ENCODE data around the gene ZFAND3. TPM values are rescaled to one million over a fixed set of nuclear protein-coding genes. Genes with fewer than 3 reads are reported as not detected.
A peak's percentile ranks its signal among the peaks of the same experiment; 100 is the strongest.

ZFAND3 gene
- total and polyA plus RNA-seq, 2 experiments from 2014 or later, result 36.5 to 50.0 TPM

DNA sequence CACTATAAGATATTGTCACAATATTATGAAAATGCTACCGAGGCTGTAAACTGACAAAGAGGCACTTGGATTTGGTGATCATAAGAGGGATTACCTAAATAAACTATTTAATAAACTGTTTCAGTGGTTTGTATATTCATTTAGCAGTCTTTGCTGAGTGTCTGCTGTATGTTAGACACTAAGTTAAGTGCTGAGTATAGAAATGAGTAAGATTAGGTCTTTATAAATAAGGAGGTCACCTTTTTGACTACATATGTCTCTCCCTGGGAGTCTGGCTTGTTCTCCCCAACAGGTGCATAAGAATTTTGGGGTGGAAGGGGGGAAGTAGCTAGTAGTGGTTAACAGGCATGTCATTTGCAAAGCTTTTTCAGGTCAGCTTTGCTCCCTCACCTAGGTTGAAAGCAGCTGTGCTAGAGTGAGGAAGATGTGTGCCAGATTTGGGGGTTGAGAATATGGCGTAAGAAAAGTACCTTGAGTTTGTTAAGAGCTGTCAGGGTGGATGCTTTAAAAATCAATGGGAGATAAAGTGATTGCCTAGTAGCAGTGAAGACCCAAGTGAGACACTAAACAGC, 246.3 kb downstream of the ZFAND3 start:
- H3K79me2 ChIP-seq, result peaks cover 58% of the 10 kb centered on the region
- no peak for TF ChIP-seq EZH2 (IDR thresholded peaks at IDR 0.05; ENCODE audit: borderline replicate concordance)
- TF ChIP-seq EZH2phosphoT487 (IDR thresholded peaks at IDR 0.05; ENCODE audit: low read depth, severe bottlenecking, unreplicated experiment), result no peak
- TF ChIP-seq, protein P1, sequence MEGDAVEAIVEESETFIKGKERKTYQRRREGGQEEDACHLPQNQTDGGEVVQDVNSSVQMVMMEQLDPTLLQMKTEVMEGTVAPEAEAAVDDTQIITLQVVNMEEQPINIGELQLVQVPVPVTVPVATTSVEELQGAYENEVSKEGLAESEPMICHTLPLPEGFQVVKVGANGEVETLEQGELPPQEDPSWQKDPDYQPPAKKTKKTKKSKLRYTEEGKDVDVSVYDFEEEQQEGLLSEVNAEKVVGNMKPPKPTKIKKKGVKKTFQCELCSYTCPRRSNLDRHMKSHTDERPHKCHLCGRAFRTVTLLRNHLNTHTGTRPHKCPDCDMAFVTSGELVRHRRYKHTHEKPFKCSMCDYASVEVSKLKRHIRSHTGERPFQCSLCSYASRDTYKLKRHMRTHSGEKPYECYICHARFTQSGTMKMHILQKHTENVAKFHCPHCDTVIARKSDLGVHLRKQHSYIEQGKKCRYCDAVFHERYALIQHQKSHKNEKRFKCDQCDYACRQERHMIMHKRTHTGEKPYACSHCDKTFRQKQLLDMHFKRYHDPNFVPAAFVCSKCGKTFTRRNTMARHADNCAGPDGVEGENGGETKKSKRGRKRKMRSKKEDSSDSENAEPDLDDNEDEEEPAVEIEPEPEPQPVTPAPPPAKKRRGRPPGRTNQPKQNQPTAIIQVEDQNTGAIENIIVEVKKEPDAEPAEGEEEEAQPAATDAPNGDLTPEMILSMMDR (IDR thresholded peaks at IDR 0.05; ENCODE audit: poor library complexity), result no peak
- no peaks in the 10 kb centered on the region for H3K27me3 ChIP-seq
- no peak overlapping the region for H2AFZ ChIP-seq
- peaks cover 41% of the 10 kb centered on the region for H4K20me1 ChIP-seq (ENCODE audit: insufficient read depth, poor library complexity, severe bottlenecking)
- H3K9me3 ChIP-seq (ENCODE audit: low read depth), result no peaks in the 10 kb centered on the region
- no peak overlapping the region for H3K4me2 ChIP-seq
- H3K27ac ChIP-seq, result no peak overlapping the region
- H3K36me3 ChIP-seq (replicated peaks; ENCODE audit: insufficient read depth, low read depth), result no peaks in the 10 kb centered on the region
- WGBS (ENCODE audit: low lambda C conversion rate, missing lambda C conversion rate), result 88% methylated on average over 2 of the region's 2 CpGs
- no peaks in the 10 kb centered on the region for H3K9me2 ChIP-seq (replicated peaks; ENCODE audit: insufficient read depth)
- no peak for DNase-seq (ENCODE audit: low spot score)
- H3K4me3 ChIP-seq, result no peak overlapping the region
- H3K4me1 ChIP-seq (ENCODE audit: insufficient read depth), result no peaks in the 10 kb centered on the region

DNA sequence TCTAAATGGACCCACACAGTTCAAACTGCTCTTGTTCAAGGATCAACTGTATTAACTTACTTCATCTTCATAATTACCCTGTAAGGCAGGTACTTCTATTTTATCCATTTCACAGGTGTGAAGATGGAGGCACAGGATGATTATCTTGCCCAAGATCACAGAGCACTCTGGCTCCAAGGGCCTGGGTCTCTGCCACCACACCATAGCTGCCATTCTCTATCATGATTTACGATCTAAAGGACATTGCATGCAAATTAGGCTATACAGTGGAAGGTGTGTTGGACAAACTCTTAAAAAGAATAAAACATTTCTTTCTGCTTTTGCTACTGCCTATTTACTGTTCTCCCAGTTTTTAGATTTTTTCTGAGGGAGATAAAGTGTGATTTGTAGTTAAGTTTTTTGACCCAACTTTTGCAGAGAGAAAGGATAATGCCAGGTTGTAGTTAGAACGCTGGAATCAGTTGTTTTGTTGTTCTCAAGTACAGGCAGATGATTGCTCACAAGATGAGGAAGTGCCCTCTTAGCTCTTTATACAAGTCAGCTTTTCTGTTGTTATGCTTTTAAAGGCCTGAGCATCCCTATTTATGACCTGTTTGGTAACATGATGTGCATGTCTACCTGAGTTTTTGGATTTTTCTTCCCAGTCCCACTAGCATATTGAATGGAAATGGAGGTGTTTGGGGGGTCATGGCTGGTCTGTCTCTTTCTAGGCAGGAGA, 247.9 kb downstream of the ZFAND3 start:
- Histone ChIP-seq H3K4me2 (no peak overlapping the region), H4K20me1 (ENCODE audit: insufficient read depth, poor library complexity, severe bottlenecking) (peaks cover 42% of the 10 kb centered on the region), H3K4me1 (ENCODE audit: insufficient read depth) (no peaks in the 10 kb centered on the region), H3K4me3 (no peak overlapping the region), H3K27me3 (no peaks in the 10 kb centered on the region), H3K36me3 (replicated peaks; ENCODE audit: insufficient read depth, low read depth) (no peaks in the 10 kb centered on the region), H2AFZ (no peak overlapping the region), H3K9me2 (replicated peaks; ENCODE audit: insufficient read depth) (no peaks in the 10 kb centered on the region), H3K9me3 (ENCODE audit: low read depth) (no peaks in the 10 kb centered on the region), H3K27ac (no peak overlapping the region), H3K79me2 (peaks cover 56% of the 10 kb centered on the region)
- WGBS (ENCODE audit: low lambda C conversion rate, missing lambda C conversion rate), result 86% methylated on average over 2 of the region's 2 CpGs
- TF ChIP-seq EZH2phosphoT487 (IDR thresholded peaks at IDR 0.05; ENCODE audit: low read depth, severe bottlenecking, unreplicated experiment) (no peak), EZH2 (IDR thresholded peaks at IDR 0.05; ENCODE audit: borderline replicate concordance) (no peak)
- TF ChIP-seq, protein P1 (IDR thresholded peaks at IDR 0.05; ENCODE audit: poor library complexity), result no peak
- DNase-seq (ENCODE audit: low spot score), result no peak

DNA sequence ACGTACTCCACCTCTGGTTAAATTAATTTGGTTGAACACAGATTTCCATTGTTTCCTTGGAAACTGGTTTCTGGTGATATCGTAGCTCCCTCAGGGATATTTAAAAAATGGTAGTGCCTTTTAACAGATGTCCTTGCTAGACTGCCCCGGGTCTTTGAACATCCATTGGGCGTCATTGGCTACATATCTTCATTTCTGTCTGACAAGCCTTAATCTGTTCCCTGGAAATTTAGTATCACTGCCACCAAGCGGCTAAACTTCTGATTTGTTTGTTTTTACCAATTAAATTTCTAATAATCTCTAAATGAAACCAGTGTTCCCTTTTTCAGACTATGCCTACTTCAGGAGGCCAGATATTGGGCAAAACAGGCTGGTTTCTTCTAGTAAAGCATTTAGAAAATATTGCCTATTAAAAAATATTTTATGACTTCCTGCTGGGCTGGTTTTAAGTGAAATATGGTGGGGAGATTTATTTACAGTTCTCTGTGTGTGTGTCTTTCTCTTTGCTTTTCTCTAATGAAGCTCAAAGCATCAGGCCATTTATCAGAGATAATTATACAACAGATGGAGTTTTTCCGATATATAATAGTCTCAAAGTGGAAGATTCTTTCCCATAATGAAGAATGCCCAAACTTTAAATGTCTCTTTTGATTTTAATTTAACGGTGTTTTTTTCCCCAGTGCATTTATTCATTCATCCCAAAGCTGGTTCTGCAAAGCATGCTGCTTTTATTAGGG, 249.5 kb downstream of the ZFAND3 start:
- peaks cover 61% of the 10 kb centered on the region for H3K79me2 ChIP-seq

More for the DNA sequence above, 249.5 kb downstream of the ZFAND3 start:
- WGBS (ENCODE audit: low lambda C conversion rate, missing lambda C conversion rate), result 73% methylated on average over 7 of the region's 7 CpGs
- Histone ChIP-seq H3K4me2 (no peak overlapping the region), H3K27ac (no peak overlapping the region), H3K4me3 (no peak overlapping the region), H3K9me3 (ENCODE audit: low read depth) (no peaks in the 10 kb centered on the region), H3K36me3 (replicated peaks; ENCODE audit: insufficient read depth, low read depth) (no peaks in the 10 kb centered on the region), H3K4me1 (ENCODE audit: insufficient read depth) (no peaks in the 10 kb centered on the region), H4K20me1 (ENCODE audit: insufficient read depth, poor library complexity, severe bottlenecking) (peaks cover 48% of the 10 kb centered on the region), H3K9me2 (replicated peaks; ENCODE audit: insufficient read depth) (no peaks in the 10 kb centered on the region), H2AFZ (no peak overlapping the region), H3K27me3 (no peaks in the 10 kb centered on the region)
- TF ChIP-seq EZH2 (IDR thresholded peaks at IDR 0.05; ENCODE audit: borderline replicate concordance) (no peak), EZH2phosphoT487 (IDR thresholded peaks at IDR 0.05; ENCODE audit: low read depth, severe bottlenecking, unreplicated experiment) (no peak)
- TF ChIP-seq, protein P1 (IDR thresholded peaks at IDR 0.05; ENCODE audit: poor library complexity), result peak; percentile 7
- no peak for DNase-seq (ENCODE audit: low spot score)

Data from hepatocyte (in vitro differentiated cells).